ENCODE measurements around the gene ZNF521. TPM values are rescaled to one million over a fixed set of nuclear protein-coding genes. Genes with fewer than 3 reads are reported as not detected.

The ZNF521 gene
- total and polyA plus RNA-seq, 9 donors, result 24.3 to 51.3 (median 44.1) TPM

GRCh38 chr18:25169701-25170100 is 182.3 kb downstream of the ZNF521 start:
- WGBS, 3 donors, result 54 to 77% (median 57%) methylated on average over 1 of the region's 1 CpG
- DNase-seq, result no peak
- H3K36me3 ChIP-seq, result no peaks in the 10 kb centered on the region
- no peaks in the 10 kb centered on the region for H3K27me3 ChIP-seq
- no peak overlapping the region for H3K27ac ChIP-seq
- peaks cover 4% of the 10 kb centered on the region for H3K4me1 ChIP-seq (ENCODE audit: insufficient read depth)
- no peaks in the 10 kb centered on the region for H3K9me3 ChIP-seq
- intact Hi-C loops (cut with DNase I), result no loop called here
- no peak for TF ChIP-seq POLR2A (IDR thresholded peaks at IDR 0.05)
- TF ChIP-seq, protein P1, sequence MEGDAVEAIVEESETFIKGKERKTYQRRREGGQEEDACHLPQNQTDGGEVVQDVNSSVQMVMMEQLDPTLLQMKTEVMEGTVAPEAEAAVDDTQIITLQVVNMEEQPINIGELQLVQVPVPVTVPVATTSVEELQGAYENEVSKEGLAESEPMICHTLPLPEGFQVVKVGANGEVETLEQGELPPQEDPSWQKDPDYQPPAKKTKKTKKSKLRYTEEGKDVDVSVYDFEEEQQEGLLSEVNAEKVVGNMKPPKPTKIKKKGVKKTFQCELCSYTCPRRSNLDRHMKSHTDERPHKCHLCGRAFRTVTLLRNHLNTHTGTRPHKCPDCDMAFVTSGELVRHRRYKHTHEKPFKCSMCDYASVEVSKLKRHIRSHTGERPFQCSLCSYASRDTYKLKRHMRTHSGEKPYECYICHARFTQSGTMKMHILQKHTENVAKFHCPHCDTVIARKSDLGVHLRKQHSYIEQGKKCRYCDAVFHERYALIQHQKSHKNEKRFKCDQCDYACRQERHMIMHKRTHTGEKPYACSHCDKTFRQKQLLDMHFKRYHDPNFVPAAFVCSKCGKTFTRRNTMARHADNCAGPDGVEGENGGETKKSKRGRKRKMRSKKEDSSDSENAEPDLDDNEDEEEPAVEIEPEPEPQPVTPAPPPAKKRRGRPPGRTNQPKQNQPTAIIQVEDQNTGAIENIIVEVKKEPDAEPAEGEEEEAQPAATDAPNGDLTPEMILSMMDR (IDR thresholded peaks at IDR 0.05), result no peak
- no peak overlapping the region for H3K4me3 ChIP-seq

GRCh38 chr18:25167612-25168410 is 184.2 kb downstream of the ZNF521 start:
- Histone ChIP-seq H3K4me3 (no peak overlapping the region), H3K27ac (no peak overlapping the region), H3K36me3 (no peaks in the 10 kb centered on the region), H3K9me3 (no peaks in the 10 kb centered on the region), H3K4me1 (ENCODE audit: insufficient read depth) (peaks cover 4% of the 10 kb centered on the region), H3K27me3 (no peaks in the 10 kb centered on the region)
- DNase-seq, result no peak
- intact Hi-C loops (cut with DNase I), result no loop called here
- TF ChIP-seq EP300 (IDR thresholded peaks at IDR 0.05) (no peak), POLR2A (IDR thresholded peaks at IDR 0.05) (no peak)
- TF ChIP-seq, protein P1 (IDR thresholded peaks at IDR 0.05), result no peak
- WGBS, 3 donors, result 85 to 90% (median 90%) methylated on average over 11 of the region's 11 CpGs

DNA sequence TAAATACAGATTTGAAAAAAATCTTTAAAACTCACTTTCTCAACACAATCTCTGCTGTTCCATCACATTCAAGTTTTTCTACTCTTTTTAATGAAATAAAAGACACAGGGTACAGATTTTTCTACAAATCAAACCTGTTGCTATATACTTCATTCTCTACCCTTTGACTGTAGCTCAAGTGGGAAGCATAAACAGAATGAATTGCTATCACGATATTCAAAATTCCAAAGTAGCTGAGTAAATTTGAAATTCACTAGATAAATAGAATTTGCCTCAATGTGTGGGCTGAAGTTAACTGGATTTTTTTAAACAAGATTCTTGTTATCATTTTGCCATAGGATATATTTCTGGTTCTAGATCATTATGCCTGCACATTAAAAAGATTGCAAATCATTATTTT is 185.9 kb downstream of the ZNF521 start:
- Histone ChIP-seq H3K4me1 (ENCODE audit: insufficient read depth) (peaks cover 4% of the 10 kb centered on the region), H3K27me3 (no peaks in the 10 kb centered on the region), H3K36me3 (no peaks in the 10 kb centered on the region), H3K4me3 (no peak overlapping the region), H3K27ac (peak overlapping the region in 1 of 2 donors; percentile 59), H3K9me3 (no peaks in the 10 kb centered on the region)
- intact Hi-C loops (cut with DNase I), result no loop called here
- TF ChIP-seq POLR2A (IDR thresholded peaks at IDR 0.05) (no peak), EP300 (IDR thresholded peaks at IDR 0.05) (no peak)
- TF ChIP-seq, protein P1 (IDR thresholded peaks at IDR 0.05), result no peak
- 10 to 16% (median 15%) methylated on average over 1 of the region's 1 CpG for WGBS, 3 donors
- no peak for DNase-seq

- no peaks in the 10 kb centered on the region for H3K9me3 ChIP-seq
- DNase-seq, result peak in 1 of 5 donors; percentile 12
- H3K27ac ChIP-seq, result peak overlapping the region in 1 of 2 donors; percentile 59
- H3K4me1 ChIP-seq (ENCODE audit: insufficient read depth), result peaks cover 4% of the 10 kb centered on the region
- TF ChIP-seq POLR2A (IDR thresholded peaks at IDR 0.05), result no peak
- no peak for TF ChIP-seq EP300 (IDR thresholded peaks at IDR 0.05)
- TF ChIP-seq, protein P1 (IDR thresholded peaks at IDR 0.05), result no peak
- peak overlapping the region; percentile 29 for H3K4me3 ChIP-seq
- H3K36me3 ChIP-seq, result no peaks in the 10 kb centered on the region
- no peaks in the 10 kb centered on the region for H3K27me3 ChIP-seq
- intact Hi-C loops (cut with DNase I), result no loop called here
- WGBS, 3 donors, result 5 to 9% (median 7%) methylated on average over 10 of the region's 10 CpGs
Observed at GRCh38 chr18:25164848-25165811, 186.8 kb downstream of the ZNF521 start.
